Measurements from ENCODE around the gene IQCH. TPM values are rescaled to one million over a fixed set of nuclear protein-coding genes. Genes with fewer than 3 reads are reported as not detected.

The IQCH gene
- total and polyA plus RNA-seq, 9 of the 15 experiments (the other 6 are each of a cell fraction or from before 2014, with no cell fraction given): 1.8 to 3.9 (median 2.7) TPM

- no peak for TF ChIP-seq STAT6 (CRISPR knock-in tag; IDR thresholded peaks at IDR 0.05)
- no peak for TF ChIP-seq ZNF778 (CRISPR knock-in tag; IDR thresholded peaks at IDR 0.05)
- TF ChIP-seq KAT7 (CRISPR knock-in tag; IDR thresholded peaks at IDR 0.05; ENCODE audit: borderline replicate concordance): 0 out of 2 replicates have a peak, but pooled peaks have one; percentile 64
- no peak for TF ChIP-seq HOMEZ (CRISPR knock-in tag; IDR thresholded peaks at IDR 0.05)
- no peak; the same call in 1 of the 2 replicates for TF ChIP-seq ZFX (CRISPR knock-in tag; IDR thresholded peaks at IDR 0.05)
- TF ChIP-seq ZNF407 (IDR thresholded peaks at IDR 0.05; ENCODE audit: low read depth): no peak
- TF ChIP-seq ZBTB34 (CRISPR knock-in tag; IDR thresholded peaks at IDR 0.05): no peak
- TF ChIP-seq HMBOX1 (IDR thresholded peaks at IDR 0.05): peak; percentile 84
- TF ChIP-seq KDM1A (IDR thresholded peaks at IDR 0.05): peak in 1 of 2 experiments; percentile 27; a peak in 1 of 4 replicates
- no peak for TF ChIP-seq ILK (tag; IDR thresholded peaks at IDR 0.05; ENCODE audit: borderline replicate concordance, low read depth)
- TF ChIP-seq FOXK1 (CRISPR knock-in tag; IDR thresholded peaks at IDR 0.05; ENCODE audit: borderline replicate concordance): no peak
- TF ChIP-seq SMAD3 (CRISPR knock-in tag; conservative IDR thresholded peaks at IDR 0.05): no peak
- TF ChIP-seq L3MBTL2 (IDR thresholded peaks at IDR 0.05): no peak
Measured at GRCh38 chr15:67543348-67543718, 288.7 kb downstream of the IQCH start (continued).

All from K562 (cell line).